ENCODE results near the gene ISLR2.

ISLR2 gene

DNA sequence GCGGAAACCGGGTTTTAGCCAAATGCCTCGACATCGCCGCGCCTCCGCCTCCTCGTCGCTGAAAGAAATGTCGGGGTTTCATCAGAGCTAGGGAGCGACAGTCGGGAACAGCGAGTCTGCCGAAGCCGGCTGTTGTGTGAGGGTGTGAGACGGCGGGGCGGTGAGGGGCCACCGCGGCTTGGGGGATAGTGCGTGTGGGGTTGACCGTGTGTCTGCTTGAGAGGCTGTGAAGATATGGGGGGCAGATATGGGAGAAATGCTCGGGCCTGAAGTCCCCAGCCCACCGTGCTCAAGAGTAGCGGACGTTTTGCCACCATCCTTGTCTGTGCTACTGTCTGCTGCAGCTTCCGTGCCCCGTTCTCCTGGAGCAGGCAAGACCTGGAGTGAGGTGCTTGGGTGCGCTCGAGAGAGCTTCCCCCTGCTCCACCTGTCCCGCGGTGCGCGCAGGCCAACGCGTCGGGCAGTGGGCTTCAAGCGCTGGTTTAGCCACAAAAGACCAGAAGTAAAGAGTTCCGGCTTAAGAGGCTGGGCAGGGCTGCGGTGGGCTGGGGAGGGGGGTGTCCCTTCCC lies 716 bp upstream of the ISLR2 start:
- no peak for DNase-seq (ENCODE audit: low spot score)

DNA sequence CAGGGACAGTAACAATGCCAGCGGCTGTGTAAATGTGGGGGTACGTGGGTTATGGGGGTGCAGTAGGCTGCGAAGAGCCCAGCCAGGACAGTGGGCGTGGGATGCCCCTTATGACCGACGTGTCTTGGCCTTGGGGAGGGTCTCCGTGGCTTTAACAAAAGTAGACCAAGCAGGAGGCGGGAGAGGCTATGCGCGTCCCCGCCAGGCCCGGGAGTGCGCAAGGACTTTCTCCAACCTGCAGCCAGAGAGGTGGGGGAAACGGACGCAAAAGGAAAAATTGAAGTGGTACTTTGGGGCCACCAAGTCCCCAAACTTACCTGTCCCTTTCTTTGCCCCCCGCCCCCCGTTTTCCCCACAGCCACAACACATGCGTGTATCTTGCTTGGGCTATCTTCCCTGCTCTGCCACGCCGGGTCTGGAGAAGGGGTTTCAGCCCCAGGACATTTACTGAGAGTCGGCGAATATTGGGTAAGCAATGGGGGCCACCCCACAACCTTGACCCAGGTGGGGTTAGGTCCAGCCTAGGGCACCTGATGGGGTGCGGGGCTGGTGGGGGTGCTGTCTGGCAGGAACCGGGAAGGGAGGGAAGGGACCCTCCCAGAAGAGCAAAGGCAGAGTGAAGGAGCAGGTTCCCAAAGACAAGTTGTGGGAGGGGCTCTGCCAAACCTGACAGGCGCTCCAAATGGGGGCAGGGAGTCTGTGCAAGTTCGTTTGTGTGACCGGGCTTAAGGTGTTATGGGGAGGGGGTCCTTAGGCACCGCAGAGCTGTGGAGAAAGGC lies 652 bp downstream of the ISLR2 start:
- DNase-seq (ENCODE audit: low spot score) = no peak

DNA sequence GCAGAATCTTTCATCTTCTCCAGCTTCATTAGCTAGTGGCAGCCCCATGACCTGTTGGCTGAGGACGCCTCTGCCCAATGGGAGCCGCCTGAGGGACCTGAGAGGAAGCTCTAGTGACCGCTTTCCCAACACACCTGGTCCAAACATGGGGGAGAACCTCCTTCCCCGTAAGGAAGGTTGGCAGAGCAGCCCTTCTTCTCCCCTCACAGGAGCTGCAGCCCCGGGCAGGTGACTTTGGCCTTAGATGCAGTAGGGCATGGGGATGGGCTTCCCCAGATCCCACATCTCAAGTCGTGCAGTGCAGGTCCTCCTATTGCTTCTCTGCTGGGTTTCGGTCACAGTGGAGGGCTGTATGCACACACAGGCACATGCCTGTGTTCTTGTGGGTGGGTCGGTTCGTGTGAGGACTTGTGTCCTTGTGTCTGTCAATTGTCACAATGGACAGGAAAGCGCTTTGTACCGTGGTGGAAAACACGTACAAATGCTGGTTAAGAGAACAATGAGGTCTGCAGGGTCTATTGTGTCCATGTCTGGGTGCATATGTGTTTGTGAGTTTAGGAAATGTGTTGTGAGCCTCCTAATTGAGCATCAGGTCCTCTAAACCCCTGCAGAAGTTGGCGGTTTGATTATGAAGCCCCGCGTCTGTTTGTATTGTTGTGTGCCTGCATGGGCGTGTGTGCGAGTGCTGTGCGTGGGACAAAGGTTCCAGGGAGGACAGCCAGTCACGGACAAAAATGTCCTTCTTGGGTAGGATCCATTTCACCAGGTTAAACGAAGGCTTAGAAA lies 1.4 kb downstream of the ISLR2 start:
- DNase-seq (ENCODE audit: low spot score) = no peak

DNA sequence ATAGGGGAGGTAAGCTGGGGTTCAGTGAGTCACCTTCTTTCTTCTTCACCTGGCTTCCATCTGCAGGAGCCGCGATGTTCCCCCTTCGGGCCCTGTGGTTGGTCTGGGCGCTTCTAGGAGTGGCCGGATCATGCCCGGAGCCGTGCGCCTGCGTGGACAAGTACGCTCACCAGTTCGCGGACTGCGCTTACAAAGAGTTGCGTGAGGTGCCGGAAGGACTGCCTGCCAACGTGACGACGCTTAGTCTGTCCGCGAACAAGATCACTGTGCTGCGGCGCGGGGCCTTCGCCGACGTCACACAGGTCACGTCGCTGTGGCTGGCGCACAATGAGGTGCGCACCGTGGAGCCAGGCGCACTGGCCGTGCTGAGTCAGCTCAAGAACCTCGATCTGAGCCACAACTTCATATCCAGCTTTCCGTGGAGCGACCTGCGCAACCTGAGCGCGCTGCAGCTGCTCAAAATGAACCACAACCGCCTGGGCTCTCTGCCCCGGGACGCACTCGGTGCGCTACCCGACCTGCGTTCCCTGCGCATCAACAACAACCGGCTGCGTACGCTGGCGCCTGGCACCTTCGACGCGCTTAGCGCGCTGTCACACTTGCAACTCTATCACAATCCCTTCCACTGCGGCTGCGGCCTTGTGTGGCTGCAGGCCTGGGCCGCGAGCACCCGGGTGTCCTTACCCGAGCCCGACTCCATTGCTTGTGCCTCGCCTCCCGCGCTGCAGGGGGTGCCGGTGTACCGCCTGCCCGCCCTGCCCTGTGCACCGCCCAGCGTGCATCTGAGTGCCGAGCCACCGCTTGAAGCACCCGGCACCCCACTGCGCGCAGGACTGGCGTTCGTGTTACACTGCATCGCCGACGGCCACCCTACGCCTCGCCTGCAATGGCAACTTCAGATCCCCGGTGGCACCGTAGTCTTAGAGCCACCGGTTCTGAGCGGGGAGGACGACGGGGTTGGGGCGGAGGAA lies 2.6 kb downstream of the ISLR2 start:
- DNase-seq (ENCODE audit: low spot score) = no peak

DNA sequence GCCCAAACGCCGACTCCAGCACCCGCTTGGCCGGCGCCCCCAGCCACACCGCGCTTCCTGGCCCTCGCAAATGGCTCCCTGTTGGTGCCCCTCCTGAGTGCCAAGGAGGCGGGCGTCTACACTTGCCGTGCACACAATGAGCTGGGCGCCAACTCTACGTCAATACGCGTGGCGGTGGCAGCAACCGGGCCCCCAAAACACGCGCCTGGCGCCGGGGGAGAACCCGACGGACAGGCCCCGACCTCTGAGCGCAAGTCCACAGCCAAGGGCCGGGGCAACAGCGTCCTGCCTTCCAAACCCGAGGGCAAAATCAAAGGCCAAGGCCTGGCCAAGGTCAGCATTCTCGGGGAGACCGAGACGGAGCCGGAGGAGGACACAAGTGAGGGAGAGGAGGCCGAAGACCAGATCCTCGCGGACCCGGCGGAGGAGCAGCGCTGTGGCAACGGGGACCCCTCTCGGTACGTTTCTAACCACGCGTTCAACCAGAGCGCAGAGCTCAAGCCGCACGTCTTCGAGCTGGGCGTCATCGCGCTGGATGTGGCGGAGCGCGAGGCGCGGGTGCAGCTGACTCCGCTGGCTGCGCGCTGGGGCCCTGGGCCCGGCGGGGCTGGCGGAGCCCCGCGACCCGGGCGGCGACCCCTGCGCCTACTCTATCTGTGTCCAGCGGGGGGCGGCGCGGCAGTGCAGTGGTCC lies 3.5 kb downstream of the ISLR2 start:
- no peak for DNase-seq (ENCODE audit: low spot score)

DNA sequence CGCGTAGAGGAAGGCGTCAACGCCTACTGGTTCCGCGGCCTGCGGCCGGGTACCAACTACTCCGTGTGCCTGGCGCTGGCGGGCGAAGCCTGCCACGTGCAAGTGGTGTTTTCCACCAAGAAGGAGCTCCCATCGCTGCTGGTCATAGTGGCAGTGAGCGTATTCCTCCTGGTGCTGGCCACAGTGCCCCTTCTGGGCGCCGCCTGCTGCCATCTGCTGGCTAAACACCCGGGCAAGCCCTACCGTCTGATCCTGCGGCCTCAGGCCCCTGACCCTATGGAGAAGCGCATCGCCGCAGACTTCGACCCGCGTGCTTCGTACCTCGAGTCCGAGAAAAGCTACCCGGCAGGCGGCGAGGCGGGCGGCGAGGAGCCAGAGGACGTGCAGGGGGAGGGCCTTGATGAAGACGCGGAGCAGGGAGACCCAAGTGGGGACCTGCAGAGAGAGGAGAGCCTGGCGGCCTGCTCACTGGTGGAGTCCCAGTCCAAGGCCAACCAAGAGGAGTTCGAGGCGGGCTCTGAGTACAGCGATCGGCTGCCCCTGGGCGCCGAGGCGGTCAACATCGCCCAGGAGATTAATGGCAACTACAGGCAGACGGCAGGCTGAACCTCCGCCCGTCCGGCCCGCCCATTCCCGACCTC lies 4.1 kb downstream of the ISLR2 start:
- DNase-seq (ENCODE audit: low spot score) = no peak

DNA sequence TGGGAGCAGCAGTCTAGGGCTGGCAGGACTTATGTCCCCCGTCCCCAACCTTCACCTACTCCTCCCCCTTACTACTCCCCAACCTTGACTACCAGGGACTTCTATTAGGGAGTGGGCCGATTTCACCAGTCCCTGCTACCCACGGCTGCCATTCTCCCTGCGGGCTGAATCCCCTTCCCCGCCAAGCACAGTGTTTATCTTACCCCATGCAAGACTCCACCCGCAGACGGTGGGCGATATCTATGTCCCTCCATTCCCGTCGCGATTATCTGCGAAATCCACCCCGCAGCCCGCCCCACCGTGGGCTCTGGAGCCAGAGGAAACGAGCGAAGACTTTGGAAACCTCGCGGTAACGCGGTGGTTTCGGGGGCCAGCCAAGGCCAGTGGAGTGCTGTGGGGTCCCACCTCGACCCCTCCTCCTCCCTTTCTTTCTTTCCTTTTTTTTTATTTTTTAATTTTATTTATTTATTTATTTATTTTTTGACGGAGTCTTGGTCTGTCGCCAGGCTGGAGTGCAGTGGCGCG lies 4.7 kb downstream of the ISLR2 start:
- no peak for DNase-seq (ENCODE audit: low spot score)

DNA sequence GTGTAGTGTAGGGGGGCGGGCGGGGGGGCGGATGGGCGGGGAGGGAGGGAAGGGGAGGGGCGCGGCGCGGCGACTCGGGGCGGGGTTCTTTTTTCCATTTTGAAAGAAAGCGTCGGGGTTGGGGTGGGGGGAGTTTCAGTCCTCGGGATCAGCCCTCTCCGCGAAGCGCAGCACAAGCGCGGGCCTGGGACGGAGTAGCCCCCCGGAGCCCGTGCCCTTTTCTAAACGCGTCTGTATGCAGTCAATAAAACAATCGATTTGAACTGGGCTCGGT lies 6.1 kb downstream of the ISLR2 start:
- DNase-seq (ENCODE audit: low spot score) = no peak

DNA sequence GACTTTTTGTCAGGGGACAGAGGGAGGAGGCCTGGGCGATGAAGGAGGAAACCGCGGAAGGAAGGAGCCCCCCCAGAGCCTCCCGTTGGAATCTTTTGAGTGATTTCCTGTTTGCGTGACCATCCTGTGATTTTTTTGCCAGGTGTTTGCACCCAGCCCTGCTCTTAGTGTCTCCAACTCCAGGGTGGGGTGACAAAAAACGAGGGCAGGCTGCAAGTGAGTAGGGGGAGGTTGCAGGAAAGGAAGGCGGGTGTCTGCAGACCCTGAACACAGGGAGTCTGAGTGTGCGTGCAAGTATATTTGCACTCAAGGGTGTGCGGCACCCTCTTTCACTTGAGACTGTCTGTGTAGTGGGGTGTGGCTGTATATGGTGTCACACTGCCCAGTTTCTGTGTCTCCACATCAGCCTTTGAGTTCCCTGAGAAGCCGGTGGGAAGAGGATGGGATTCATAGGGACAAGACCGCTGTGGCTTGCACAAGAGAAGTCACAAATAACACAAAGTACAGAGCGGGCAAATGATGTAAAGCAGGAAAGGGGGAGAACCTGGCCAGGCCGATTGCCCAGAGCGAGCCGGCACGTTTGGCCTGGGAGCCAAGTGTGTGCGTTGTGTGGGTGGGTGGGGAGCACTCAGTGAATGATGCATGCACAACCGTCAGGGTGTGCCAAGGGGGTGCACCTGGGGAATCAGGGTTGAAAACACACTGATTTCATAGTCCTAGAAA lies 6.6 kb downstream of the ISLR2 start:
- DNase-seq (ENCODE audit: low spot score) = no peak

DNA sequence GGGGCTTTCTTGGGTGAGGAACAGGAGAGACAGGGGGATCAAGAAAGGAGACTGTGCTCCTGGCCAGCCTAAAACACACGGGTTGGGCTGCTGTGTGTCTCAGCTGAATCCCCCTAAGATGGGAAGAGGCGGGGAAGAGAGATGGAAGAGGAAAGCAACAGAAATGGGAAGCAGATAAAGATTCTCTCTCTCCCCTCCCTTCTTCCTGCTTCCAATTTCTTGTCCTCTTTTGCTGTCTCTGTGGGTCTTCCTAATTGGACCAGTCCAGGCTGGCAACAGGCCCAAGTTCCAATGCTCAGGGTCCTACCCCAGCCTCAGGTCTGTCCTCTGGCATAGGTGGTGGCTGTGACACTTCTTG lies 7.1 kb downstream of the ISLR2 start:
- DNase-seq (ENCODE audit: low spot score) = no peak

DNA sequence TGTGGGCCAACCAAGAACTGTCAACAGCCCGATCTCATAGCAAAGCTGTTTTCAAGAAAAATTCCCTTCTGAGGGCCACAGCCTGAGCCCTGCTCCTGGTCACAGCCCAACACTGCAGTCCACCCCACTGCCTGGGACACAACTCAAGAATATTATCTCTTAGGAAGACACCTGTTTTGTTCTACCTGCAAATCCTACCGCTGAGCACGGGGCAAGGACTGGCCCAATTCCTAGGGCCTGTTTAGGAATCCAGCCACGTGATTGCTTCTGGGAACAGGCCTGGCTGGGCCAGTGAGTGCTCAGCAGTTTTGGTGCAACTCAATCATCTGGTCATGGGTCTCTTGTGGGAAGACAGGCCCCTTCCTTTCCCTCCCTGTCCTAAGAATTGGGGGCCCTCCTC lies 8.3 kb downstream of the ISLR2 start:
- DNase-seq (ENCODE audit: low spot score) = no peak

DNA sequence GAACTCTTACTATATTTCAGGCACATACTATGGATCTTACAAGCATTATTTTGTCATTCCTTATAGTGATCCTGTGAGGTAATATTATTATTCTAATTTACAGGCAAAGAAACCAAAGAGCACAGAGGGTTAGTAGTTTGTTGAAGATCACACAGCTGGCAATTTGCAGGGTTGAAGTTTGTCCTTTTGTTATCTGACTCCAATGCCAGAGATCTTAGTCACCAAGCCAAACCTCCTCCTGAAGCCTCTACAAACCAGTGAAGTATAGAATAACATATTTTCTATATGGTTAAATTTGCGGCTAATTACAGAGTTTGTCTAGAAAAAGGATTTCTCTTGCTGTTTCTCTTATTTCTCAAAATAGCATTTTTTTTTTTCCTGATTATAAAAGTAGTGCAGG lies 11.2 kb downstream of the ISLR2 start:
- DNase-seq (ENCODE audit: low spot score) = no peak

DNA sequence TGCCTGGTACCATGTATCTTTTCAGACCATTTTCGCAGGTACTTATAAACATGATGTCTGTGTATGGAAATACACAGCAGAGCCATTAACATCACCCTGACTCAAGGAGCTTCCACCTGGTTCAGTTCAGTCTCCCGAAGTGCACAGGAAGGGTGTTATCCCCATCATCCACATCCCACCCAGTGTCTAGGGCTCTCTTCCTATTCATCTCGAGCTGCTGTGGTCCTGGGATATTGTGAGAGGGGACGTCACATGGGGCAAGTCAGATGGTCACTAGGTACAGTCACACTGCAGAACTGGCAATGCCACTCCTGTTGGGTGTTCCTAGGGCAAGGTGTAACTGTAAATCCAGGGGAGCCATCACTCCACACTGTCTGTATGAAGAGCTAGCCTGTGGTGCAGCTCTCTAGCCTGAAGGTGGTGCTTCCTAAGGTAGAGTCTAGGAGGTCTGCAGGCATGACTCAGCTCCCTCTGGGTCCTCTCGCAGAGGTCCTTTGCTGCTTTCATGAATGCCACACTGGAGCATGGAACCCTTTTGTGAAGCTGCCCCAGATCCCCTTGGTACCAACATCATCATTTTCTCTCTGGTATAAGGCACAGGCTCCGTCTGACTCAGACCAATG lies 13.9 kb downstream of the ISLR2 start:
- no peak for DNase-seq (ENCODE audit: low spot score)

DNA sequence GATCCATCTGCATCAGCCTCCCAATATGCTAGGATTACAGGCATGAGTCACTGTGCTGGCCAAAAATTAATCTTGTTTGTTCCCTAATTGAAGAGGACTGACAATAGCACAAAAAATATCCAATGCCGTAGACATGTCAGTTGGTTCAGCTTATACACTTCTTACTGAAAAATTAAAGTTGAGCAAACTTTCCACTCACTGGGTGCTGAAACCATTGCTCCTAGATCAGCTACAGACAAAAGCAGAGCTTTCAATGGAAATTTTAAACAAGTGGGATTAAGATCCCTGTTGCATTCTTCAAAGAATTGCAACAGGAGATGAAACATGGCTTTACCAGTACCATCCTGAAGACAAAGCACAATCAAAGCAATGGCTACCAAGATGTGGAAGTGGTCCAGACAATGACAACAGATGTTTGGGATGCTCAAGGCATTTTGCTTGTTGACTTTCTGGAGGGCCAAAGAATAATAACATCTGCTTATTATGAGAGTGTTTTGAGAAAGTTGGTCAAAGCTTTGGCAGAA lies 16.0 kb downstream of the ISLR2 start:
- no peak for DNase-seq (ENCODE audit: low spot score)

DNA sequence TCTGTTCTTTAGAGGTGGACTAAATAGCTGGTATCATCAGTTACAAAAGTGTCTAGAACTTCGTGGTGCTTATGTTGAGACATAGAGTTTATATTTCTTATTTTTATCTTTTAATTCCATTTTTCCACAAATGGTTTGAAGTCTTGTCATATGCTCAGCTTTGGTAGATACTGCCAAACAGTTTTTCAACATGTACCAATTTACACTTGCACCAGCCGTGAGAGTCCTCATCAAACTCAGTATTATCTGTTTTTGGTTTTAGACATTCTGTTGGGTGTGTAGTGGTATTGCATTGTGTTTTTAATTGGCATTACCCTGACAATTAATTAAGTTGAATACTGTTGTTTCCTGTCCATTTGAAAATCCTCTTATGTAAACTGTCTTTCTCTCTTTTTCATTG lies 16.7 kb downstream of the ISLR2 start:
- no peak for DNase-seq (ENCODE audit: low spot score)

DNA sequence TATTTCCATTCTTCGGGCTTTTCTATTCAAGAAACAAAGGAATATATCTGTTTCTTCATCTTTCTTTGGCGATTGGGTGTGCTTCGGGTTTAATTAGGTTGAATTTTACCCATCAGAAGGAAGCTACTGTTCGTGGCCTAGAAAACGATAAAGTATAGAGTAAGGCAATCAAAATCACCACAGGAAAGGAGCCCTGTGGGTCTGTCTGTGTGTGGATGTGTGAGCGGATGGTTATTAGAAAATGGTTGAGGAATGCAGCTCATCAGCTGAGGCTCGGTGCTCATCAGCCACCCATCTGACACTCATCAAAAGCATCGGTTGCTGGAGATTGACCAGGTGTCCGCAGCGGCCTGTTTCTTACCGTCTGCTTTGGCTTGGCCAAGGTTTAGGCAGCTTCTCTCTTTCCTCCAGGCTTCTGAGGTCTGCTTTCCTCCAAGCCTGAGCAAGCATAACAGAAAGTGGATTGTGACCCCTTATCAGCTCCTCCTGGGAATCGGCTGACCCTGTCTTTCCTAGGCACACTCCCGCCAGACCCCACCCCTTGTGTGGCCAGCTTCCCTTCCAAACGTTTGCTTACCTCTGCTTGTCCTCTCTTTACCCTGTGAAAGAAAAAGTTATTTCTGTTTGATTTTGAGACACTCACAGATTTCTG lies 25.5 kb downstream of the ISLR2 start:
- DNase-seq (ENCODE audit: low spot score) = no peak

DNA sequence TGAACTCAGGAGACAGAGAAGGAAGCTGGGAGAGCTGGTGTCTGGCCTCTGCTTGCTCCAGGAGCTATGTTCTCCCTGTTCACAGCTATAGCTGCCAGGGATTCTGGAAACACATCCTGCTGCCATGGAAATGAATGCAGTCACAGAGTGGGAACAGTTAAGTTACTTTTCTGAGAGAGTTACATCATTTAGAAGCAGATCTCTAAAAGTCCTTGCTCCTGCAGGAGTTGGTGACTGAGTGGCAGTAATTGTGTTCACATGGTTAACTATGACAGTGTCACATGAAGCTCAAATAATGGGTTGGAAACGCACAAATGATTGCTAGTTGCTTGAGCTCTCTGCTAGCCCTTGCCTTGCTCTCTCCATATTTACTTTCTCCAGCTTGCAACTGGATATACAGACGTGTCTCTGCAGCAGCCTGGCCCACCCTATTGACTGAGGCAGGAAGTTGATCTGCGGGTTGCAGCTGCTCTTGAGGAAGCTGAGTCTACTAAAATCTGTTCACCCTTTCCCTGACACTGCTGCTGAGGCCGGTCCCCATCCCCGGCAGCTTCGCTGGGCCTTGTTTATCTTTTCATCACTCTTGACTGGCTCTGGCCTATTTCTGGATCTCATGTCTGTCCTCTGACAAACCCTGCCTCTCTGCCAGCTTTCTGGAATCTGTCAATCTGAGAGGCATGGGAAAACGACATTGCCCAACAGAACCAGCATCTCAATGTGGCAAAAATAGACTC lies 26.5 kb downstream of the ISLR2 start:
- no peak for DNase-seq (ENCODE audit: low spot score)

Measured in HuH-7 (cell line).